ENCODE measurements around the gene GNA12. TPM values are rescaled to one million over a fixed set of nuclear protein-coding genes. Genes with fewer than 3 reads are reported as not detected.
A peak's percentile ranks its signal among the peaks of the same experiment; 100 is the strongest.

The GNA12 gene
- total RNA-seq, 1 experiment from 2014 or later = 11.2 TPM

DNA sequence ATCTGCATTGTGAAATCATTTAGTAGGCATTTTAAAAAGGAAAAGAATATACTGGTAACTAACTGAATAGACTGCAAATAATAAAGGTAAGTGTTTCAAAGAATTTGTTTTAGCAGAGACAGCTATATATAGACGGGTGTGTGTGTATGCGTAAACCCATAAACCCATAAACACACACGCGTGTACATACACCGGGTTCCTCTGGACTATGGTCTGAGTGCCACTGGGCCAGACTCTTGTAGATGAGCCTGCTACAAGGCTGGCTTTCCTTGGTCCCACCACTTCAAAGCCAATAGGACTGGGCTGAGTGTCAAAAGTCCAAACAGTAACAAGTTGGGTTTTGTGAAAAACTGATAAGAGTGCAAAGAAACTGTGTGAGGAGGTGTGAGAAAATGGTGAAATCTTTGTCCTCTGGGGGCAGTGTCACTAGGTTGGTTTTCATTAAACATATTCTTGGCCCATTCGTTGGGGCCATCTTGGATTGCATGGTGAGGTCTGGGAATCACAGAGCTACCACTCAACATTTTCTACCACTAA is 39.8 kb downstream of the GNA12 start:
- no peak for DNase-seq (ENCODE audit: low spot score)

DNA sequence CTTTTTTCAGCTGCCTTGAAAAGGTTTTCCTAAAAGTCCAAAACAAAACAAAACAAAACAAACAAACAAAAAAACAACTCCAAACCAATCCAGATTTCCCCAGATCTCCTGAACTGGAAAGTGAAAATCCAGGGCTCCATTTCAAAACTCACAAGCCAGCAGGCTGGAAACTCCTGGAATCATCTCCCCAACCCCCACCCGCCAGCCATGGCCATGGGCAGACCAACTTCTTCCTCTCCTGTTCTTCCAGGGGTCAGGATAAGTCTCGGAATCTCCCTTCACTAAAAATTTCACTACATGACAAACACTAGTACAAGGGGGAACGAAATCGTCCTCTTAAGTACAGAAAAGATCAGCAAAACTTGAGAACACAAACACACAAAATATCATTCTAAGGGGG is 40.4 kb downstream of the GNA12 start:
- no peak for DNase-seq (ENCODE audit: low spot score)

DNA sequence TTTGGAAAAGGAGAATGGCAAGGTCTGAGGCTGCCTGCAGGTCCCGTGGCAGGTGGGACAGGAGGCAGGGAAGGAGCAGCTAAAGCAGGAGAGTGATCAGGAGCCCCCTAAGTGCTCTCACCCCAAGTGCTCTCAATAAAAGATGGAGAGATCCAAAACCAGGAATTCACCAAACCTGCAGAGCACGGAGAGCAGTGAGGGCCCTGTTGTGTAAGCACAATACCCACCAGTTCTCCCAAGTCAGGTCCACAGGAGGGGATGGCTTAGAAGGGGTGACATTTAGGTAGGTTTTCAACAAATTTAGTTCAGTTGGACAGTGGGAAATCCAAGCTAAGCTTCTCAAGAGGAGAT is 40.8 kb downstream of the GNA12 start:
- no peak for DNase-seq (ENCODE audit: low spot score)

DNA sequence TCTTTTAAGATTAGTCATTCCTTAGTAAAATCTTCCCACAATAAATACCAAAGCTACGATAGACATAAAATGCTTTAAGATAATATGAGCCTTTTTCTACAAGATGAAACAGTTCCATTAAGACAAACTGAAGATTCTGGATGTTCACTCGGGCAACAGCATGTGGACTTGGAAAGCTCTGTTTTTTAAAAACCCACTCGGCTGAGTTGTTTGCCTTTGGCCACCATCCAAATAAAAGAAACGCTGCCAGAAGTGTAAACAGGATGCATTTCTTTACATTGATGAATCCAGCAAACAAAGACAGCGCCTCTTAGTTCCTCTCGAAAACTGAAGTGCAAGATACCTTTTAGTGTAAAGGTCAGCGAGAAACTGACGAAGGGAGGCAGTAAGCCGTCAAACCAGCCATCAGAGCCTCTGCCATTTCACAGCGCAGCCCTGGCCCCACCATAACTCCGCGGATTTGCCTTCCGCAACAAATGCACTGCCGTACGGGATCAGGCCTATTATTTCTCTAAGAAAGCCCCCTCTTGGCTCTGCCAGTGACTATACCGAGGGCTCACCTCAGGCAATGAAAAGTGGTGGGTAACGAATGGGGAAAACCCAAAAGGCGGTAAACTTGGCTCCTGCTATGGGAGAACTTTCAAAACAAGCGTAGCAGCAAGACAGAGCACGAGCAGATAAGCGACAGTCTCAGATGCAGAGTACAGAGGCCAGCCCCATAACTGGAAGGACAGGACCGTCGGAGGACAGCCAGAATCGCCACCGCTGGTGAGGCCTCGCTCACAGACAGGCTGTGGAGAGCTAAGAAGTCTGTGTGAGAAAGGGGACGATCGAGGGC is 41.4 kb downstream of the GNA12 start:
- peak; percentile 53 for DNase-seq (ENCODE audit: low spot score)

DNA sequence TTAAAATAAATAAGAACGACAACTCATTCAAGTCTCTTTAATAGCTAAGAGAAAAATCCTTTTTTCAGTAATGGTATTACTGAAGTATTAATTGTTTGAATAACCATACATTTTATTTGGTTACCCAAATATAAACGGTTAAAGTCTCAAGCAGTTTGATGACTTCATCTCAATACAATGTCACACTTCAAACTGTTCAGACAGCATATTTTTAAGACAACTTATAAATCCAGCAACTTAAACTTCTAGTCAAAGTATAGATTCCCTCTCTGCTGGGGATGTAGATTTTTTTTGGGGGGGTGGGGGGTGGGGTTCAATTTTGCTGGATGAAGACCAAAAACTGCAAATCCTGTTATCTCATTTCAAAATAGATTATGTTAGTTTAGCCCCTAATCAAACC is 42.0 kb downstream of the GNA12 start:
- DNase-seq (ENCODE audit: low spot score) = peak; percentile 9

DNA sequence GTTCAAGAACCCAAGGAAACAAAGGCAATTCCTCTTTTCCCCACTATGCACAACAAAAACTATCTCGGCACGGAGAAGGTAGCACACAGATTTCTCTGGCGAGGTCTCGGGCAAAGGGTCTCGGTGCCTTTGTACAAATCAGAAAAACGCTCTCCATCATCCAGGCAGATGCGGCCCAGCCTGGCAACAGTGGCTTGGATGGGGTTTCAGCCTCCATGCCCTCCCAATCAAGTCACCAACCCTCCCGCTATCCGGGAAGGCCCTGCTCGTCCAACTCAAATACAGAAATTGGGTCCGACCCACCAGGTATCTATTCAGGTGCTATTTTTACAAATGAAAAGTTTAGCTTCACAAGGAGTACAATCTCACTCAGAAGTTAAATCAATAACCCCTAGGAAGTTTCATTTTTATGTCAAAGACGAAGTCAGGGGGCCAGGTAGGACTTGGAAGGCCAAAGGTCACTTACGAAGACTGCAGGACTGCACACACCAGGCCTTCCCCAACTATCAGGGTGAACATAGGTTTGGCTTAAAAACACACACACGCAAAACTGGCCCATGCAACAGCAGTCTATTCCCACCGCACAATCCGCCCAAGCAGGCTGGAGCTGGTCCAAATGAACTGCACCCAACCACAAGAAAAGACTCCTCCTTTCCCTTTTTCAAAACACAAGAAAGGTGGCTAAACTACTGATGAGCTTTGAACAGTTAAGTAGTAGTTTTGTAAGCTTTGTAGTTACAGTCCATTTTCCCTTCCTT is 43.0 kb downstream of the GNA12 start:
- DNase-seq (ENCODE audit: low spot score) = peak; percentile 60

DNA sequence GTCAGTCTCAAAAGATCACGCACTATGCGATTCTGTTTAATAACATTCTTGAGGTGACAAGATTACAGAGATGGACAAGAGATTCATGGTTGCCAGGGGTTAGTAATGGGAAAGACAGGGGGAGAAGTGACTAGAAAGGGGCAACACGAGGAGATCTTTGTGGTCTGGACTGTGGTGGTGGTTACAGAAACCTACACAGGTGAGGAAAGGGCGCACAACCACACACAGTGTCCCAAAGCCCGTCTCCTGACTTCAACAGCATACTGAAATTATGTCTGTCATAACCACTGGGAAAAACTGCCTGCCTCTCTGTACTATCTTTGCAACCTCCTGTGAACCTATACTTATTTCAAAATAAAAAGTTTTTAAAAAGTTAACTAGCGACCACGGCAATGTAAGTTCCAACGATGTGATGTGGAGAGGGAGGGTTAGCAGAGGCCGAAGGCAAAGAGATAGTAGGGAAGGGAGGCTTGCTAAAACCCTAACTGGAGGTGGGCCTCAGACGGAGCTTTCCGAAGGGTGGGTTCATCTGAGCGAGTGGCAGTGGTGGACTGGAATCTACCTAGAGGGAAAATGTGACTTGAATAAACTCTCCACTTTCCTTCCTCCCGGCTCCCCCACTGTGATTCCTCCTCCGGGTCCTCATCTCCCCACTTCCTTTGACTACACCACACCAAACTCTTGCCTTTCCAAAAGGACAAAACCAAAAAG is 43.7 kb downstream of the GNA12 start:
- DNase-seq (ENCODE audit: low spot score) = no peak

DNA sequence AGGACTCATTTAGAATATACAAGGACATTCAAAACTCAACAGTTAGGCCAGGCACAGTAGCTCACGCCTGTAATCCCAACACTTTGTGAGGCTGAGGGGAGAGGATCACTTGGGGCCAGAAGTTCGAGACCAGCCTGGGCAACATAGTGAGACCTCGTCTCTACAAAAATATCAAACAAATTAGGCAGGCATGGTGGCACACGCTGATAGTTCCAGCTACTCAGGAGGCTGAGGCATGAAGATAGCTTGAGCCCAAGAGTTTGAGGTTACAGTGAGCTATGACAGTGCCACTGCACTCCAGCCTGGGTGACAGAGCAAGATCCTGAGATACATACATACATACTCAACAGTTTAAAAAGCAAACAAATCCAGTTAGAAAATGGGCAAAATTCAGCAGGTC is 44.9 kb downstream of the GNA12 start:
- DNase-seq (ENCODE audit: low spot score) = no peak

DNA sequence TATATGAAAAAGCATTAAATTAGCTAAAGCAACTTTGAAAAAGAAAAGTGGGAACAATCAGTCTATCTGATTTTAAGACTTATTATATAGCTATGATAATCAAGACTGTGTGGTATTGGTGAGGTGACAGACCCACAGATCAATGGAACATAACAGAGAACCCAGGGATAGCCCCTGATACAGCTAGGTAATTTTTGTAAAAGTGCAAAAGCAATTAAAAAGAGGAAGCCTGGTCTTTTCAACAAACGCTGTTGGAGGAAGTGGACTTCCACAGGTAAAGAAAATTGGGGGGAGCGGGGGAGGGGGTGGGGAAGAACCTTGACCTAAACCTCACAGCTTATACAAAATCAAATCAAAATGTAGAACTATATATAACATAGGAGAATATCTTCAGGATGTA is 45.4 kb downstream of the GNA12 start:
- no peak for DNase-seq (ENCODE audit: low spot score)

DNA sequence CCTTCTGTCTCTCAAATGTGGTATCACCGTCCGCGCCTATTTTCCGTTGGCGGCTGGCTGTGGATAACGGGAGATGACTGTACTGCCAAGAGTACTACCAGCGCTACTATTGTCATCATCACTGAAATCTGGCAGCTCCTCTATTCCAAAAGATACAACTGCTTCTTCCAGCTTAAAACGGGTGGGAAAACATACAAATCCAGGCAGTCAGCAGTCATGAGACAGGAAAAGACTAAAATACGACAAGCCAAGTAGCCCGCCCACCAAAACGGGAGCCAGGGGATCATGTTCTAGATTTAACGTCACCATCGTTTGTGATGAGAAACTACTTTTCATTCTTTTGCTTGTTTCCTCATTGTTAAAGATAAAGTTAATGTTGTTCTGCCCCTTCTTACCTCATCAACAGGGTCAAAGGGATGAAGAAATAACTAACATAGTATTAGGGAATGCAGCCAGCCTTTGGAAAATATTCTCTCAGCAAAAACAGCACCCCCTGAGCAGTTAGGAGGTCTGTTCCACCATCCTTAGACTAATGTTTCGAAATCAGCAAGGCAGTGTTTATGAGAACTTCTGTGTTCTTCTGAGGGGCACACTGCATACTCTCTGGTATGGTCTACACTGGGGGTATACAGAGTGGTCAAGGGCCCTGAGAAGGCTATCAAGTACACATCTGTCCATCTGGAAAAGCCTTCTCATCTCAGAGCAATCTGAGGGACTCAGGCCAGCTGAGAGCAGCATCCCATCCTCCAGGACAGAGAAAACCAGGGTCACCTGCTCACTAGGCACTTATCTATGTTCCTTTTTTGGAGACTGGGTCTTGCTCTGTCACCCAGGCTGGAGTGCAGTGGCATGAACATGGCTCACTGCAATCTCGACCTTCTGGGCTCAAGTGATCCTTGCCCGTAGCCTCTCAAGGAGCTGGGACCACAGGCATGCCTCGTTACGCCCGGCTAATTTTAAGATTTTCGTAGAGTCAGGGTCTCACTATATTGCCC is 47.5 kb downstream of the GNA12 start:
- DNase-seq (ENCODE audit: low spot score) = no peak

DNA sequence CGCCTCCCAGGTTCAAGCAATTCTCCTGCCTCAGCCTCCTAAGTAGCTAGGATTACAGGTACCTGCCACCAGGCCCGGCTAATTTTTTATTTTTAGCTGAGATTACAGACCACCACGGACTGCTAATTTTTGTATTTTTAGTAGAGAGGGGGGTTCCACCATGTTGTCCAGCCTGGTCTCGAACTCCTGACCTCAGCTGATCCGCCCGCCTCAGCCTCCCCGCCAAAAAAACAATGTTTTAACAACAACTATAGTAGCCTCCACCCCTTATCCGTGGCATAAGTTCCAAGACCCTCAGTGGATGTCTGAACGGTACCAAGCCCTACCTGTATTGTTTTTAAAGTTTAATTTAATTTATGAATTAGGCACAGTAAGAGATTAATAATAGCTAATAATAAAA is 48.2 kb downstream of the GNA12 start:
- DNase-seq (ENCODE audit: low spot score) = no peak

DNA sequence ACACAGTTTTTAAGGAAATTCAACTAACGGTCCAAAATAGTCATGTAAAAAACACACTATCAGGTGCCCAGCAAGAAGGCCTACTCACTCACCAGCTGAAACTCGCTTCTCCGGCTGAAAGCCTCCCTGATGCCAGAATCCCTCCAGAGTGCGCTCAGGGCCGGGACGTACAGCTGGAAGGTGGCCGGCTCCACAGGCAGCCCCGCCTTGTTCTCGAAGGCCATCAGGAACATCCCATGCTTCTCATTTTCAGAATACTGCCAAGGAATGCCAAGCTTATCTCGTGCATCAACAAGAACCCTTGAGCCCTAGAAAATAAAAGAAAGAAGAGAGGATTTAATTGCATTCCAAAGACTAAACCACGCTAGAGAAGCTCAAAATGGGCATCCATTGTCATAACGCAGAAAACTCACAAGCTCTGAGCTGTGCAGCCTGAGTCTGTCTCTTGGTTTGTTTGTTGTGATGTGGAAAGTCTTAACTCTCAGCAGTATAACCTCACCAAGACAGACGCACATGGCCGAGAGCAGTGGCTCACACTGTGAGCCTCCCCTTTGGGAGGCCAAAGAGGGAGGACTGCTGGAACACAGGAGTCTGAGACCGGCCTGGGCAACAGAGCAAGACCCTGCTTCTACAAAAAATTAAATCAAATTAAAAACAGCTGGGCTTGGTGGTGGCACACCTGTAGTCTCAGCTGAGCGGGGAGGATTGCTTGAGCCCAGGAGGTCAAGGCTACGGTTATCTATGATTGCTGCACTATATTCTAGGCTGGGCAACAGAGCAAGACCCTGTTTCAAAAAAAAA is 49.1 kb downstream of the GNA12 start:
- DNase-seq (ENCODE audit: low spot score) = no peak

DNA sequence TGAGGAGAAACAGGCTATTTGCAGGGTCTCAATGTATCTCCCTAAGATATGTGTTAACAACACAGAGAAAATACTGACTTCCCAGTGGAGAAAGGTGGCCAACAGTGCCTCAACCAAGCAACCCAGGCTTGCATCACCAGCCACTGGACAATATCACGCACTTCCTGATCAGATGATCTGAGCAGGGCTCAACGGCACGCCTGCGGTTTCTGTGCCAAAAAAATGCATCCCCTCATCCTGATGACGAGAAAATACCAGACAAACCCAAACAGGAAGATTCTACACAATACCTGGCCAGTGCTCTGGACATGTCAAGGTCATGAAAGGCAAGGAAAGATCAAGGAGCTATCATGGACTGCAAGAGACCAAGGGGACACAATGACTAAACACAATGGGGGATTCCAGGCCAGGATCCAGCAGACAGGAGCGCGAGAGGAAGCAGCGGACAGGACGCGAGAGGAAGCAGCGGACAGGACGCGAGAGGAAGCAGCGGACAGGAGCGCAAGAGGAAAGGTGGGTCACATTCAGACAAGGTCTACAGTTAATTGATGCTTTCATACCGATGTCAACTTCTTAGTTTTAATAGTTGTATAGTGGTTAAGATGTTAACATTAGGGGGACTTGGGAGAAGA is 51.1 kb downstream of the GNA12 start:
- no peak for DNase-seq (ENCODE audit: low spot score)

DNA sequence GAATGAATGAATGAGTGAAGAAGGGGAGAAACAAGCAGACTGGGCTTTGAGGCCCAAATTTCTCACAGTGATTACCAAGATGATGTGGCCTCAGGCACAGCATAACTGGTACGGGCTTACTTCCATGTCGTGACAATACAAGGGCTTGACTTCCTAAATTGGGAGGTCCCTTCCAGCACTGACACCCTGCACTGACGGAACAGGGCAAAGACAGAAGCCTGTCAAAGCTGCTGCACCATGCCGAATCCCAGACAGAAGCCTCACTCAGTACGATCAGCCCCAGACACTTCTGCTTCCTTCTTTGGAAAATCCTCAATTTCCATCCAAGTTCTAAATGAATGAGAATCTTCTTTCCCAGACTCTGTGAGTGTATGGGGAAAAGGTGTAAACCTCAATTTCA is 51.9 kb downstream of the GNA12 start:
- DNase-seq (ENCODE audit: low spot score) = no peak

DNA sequence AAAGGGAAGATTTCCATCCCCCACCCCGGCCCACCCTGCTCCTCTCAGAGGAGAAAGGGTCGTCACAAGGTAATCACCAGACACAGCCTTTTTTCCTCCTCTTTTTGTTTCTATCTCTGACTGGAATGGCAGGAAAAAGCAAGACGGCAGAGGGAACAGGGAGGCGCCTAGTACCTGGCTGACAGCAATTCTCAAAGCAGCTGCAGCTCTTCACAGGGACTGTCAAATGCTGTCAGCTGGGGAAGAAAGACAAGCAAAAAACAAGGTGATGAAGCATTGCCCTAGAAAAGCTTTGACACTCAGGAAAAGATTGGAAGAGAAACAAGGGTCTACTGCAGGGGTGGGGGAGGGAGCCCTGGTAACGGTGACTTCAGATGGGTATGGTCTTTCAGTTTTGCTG is 52.7 kb downstream of the GNA12 start:
- no peak for DNase-seq (ENCODE audit: low spot score)

DNA sequence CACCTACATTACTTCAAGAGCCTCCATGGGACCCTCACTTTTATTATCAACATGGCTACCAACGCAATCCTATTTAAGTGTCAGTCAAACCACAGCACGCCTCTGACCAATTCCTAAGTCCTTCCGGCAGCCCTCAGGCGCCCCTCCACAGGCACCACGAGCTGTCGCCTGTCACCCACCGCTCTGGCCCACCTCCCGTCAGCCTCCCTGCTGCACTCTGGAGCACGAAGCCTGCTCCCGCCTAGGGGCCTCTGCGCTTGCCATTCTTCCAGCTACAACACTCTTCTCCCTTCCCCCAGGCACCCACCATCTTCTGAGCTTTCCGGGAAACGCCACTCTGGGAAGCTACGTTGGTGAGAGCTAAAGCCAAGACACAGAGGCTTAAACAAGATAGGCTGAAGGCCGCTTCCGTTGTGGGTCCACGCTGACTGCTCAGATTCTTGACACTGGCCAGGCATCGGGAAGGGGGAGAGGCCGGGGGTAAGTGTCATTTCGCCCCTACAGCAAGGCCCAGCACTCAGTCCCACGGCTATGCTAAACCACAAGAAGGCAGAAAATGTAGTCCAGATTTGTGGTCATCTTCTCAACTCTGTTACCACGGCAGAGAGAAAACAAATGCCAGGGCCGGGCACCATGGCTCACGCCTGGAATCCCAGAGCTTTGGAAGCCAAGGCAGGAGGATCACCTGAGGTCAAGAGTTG is 56.7 kb downstream of the GNA12 start:
- no peak for DNase-seq (ENCODE audit: low spot score)

DNA sequence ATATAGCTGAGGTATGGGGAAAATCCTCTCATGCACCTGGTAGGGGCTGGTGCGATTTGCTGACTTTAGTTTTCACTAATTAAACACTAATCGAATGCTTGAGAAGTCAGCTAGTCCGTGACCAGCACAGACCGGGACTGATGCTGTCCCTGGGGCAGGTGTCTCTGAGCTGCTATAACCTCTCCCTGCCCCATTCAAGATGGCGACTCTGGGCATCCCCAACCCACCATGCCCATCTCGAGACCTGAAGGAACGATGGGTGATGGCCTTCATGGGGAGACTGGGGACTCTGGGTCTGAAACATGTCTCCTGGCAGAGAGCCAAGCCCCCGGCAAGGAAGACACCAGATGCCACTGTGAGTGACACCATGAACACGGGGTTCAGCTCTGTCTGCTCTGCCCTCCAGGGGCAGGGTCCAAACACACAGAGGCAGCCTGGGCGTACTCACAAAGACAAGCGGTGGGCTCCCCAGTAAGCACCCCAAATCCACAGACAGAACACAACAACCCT is 57.4 kb downstream of the GNA12 start:
- DNase-seq (ENCODE audit: low spot score) = no peak

DNA sequence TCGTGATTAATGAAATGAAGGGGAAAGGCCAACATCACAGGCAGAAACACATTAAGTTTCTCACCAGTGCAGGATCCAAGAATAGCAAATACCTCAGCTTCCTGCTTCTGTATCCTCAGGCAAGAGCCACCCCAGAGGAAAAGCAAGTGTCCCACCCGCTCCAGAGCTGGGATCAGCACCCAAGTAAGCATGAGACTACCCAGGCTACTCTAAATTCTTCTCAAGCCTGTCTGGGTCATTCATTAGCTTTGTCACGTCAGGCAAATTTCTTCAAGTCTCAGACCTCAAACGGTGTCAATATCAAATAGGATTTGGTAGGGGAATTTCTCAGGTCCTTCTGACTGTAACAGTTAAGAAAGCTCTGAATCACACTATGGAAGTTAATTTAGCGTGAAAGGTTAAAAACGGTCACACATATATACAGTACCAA is 59.0 kb downstream of the GNA12 start:
- DNase-seq (ENCODE audit: low spot score) = peak; percentile 29

DNA sequence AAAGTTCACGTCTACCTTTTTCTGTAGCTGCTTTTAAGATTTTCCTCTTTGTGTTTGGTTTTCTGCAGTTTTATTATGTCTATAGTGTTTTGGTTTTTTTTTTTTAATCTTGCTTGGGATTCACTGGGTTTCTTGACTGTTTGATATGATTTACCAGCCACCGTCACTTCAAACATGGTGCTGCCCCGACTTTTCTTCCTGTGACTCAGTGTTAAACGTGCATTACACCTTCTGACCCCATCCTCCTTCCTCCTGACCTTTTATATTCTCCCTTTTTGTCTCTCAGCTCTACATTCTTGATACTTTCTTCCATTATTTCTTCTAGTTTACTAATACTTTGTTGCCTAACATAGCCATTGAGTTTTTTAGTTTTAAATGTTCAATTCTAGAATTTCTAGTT is 61.5 kb downstream of the GNA12 start:
- DNase-seq (ENCODE audit: low spot score) = no peak

Measured in HT-29 (cell line).